ENCODE data around the gene COX6B2. TPM values are rescaled to one million over a fixed set of nuclear protein-coding genes. Genes with fewer than 3 reads are reported as not detected.

Gene COX6B2
- total and polyA plus RNA-seq, 2 of the 8 experiments (the other 6 are each of a cell fraction or from before 2014, with no cell fraction given), result 4.9 to 6.4 TPM

DNA sequence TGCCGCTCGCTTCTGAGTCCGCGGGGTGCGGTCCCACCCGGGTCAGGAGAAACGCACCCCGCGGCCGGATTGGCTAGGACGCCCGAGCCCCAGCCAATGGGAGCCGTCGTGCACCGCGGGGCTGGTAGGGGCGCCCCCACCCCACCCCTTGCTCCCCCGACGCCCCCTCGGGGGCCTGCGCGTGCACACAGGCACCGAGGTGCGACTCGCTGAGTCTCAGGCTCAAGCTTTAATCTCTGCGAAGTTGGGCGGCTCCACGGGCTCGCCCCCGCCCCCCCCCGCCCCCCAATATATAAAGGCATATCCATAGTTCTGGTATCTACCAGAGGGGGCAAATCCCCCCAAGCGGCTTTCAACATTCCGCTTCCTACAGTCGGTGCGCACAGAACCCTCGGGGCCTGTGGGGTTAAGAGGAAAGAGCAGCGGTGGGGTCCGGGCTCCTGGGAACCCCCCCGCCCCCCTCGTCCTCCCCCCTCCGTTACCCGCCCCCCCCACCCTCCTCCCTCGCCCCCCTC lies at the start of gene COX6B2 (continued):
- TF ChIP-seq HDAC2 (IDR thresholded peaks at IDR 0.05; ENCODE audit: borderline replicate concordance in 1 of 2, low read depth in 2 of 2, low read length in 2 of 2), result no peak
- TF ChIP-seq TEAD4 (IDR thresholded peaks at IDR 0.05; ENCODE audit: low read depth, low read length), result no peak
- TF ChIP-seq RNF2 (IDR thresholded peaks at IDR 0.05; ENCODE audit: borderline replicate concordance, low read depth, low read length, missing control alignments, poor library complexity, severe bottlenecking), result no peak
- TF ChIP-seq, protein P1, sequence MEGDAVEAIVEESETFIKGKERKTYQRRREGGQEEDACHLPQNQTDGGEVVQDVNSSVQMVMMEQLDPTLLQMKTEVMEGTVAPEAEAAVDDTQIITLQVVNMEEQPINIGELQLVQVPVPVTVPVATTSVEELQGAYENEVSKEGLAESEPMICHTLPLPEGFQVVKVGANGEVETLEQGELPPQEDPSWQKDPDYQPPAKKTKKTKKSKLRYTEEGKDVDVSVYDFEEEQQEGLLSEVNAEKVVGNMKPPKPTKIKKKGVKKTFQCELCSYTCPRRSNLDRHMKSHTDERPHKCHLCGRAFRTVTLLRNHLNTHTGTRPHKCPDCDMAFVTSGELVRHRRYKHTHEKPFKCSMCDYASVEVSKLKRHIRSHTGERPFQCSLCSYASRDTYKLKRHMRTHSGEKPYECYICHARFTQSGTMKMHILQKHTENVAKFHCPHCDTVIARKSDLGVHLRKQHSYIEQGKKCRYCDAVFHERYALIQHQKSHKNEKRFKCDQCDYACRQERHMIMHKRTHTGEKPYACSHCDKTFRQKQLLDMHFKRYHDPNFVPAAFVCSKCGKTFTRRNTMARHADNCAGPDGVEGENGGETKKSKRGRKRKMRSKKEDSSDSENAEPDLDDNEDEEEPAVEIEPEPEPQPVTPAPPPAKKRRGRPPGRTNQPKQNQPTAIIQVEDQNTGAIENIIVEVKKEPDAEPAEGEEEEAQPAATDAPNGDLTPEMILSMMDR (IDR thresholded peaks at IDR 0.05; ENCODE audit: control extremely low read depth in 1 of 3, insufficient read depth in 1 of 3, low read depth in 1 of 3, low read length in 3 of 3), result no peak

Data from H1 (cell line).